ENCODE data around the gene MSTO1.
A peak's percentile ranks its signal among the peaks of the same experiment; 100 is the strongest.
"Not testable (repeated sequence)": the region's sequence is repeated elsewhere in the genome, so short reads cannot be mapped to it uniquely, and the experiment has no call there.

The MSTO1 gene

DNA sequence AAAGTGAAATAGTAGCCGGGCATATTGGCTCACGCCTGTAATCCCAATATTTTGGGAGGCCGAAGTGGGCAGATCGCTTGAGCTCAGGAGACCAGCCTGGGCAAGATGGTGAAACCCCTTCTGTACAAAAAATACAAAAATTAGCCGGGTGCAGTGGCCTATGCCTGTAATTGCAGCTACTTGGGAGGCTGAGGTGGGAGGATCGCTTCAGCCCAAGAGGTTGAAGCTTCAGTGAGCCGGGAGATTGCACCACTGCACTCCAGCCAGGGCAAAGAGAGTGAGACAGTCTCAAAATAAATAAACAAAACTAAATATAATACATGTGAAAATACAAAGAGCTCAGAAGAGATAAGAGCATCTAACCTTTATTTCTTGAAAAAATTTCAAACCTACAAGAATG, 2.3 kb upstream of the MSTO1 start:
- peak; percentile 27 for DNase-seq (ENCODE audit: low read depth)
- no peak overlapping the region for H3K4me3 ChIP-seq (ENCODE audit: low read depth, low read length)
- TF ChIP-seq CTCF (IDR thresholded peaks at IDR 0.05; ENCODE audit: low read depth, low read length) = no peak
- TF ChIP-seq POLR2A (IDR thresholded peaks at IDR 0.05; ENCODE audit: extremely low read depth, insufficient read length) = no peak
- no peak for TF ChIP-seq MAX (IDR thresholded peaks at IDR 0.05; ENCODE audit: low read depth, low read length)
- TF ChIP-seq MYC (IDR thresholded peaks at IDR 0.05; ENCODE audit: low read depth, low read length) = no peak

DNA sequence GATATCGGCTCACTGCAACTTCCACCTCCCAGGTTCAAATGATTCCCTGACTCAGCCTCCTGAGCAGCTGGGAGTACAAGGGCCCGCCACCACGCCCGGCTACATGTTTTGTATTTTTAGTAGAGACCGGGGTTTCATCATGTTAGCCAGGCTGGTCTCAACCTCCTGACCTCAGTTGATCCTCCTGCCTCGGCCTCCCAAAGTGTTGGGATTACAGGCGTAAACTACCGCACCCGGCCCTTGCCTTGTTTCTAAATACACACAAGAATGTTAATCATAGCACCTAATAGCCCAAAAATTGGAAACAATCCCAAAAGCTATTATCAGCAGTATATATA, 1.2 kb upstream of the MSTO1 start:
- H3K4me3 ChIP-seq (ENCODE audit: low read depth, low read length) = no peak overlapping the region
- no peak for TF ChIP-seq POLR2A (IDR thresholded peaks at IDR 0.05; ENCODE audit: extremely low read depth, insufficient read length)
- TF ChIP-seq MYC (IDR thresholded peaks at IDR 0.05; ENCODE audit: low read depth, low read length) = no peak
- TF ChIP-seq MAX (IDR thresholded peaks at IDR 0.05; ENCODE audit: low read depth, low read length) = no peak
- no peak for TF ChIP-seq CTCF (IDR thresholded peaks at IDR 0.05; ENCODE audit: low read depth, low read length)
- no peak for DNase-seq (ENCODE audit: low read depth)

GRCh38 chr1:155610257-155610647, 234 bp downstream of the MSTO1 start:
- DNase-seq (ENCODE audit: low read depth) = not testable (repeated sequence)
- H3K4me3 ChIP-seq (ENCODE audit: low read depth, low read length) = peak overlapping the region; percentile 74

- H3K4me3 ChIP-seq (ENCODE audit: low read depth, low read length); DNase-seq (ENCODE audit: low read depth): not testable (repeated sequence)
Measured at GRCh38 chr1:155613226-155613625, 3.2 kb downstream of the MSTO1 start.

GRCh38 chr1:155622191-155622590, 12.2 kb downstream of the MSTO1 start:
- peak; percentile 36 for DNase-seq (ENCODE audit: low read depth)
- no peak for TF ChIP-seq CTCF (IDR thresholded peaks at IDR 0.05; ENCODE audit: low read depth, low read length)
- TF ChIP-seq MYC (IDR thresholded peaks at IDR 0.05; ENCODE audit: low read depth, low read length) = no peak
- no peak for TF ChIP-seq MAX (IDR thresholded peaks at IDR 0.05; ENCODE audit: low read depth, low read length)
- no peak overlapping the region for H3K4me3 ChIP-seq (ENCODE audit: low read depth, low read length)

- no peak overlapping the region for H3K4me3 ChIP-seq (ENCODE audit: low read depth, low read length)
- no peak for TF ChIP-seq POLR2A (IDR thresholded peaks at IDR 0.05; ENCODE audit: extremely low read depth, insufficient read length)
- TF ChIP-seq MAX (IDR thresholded peaks at IDR 0.05; ENCODE audit: low read depth, low read length) = no peak
- no peak for TF ChIP-seq MYC (IDR thresholded peaks at IDR 0.05; ENCODE audit: low read depth, low read length)
- TF ChIP-seq CTCF (IDR thresholded peaks at IDR 0.05; ENCODE audit: low read depth, low read length) = no peak
- DNase-seq (ENCODE audit: low read depth) = no peak
Measured at GRCh38 chr1:155623357-155623756, 13.3 kb downstream of the MSTO1 start.

DNA sequence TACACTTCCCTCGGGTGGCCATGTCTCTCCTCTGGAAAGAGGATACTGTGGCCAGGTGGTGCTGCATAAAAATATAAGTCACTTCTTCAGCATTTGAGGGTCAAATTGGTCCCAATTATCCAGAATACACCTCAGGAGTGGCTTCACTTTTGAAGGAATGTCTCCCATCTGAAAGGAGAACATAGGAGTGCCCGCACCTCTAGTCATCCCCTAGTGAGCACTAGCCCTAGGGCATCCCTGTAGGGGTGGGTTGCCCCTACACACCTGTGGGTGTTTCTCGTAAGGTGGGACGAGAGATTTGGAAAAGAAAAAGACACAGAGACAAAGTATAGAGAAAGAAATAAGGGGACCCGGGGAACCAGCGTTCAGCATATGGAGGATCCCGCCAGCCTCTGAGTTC, 16.4 kb downstream of the MSTO1 start:
- not testable (repeated sequence) for H3K4me3 ChIP-seq (ENCODE audit: low read depth, low read length); DNase-seq (ENCODE audit: low read depth)
